ENCODE data around the gene LHFPL6. TPM values are rescaled to one million over a fixed set of nuclear protein-coding genes. Genes with fewer than 3 reads are reported as not detected.

LHFPL6 gene
- total and polyA plus RNA-seq, 2 experiments from 2014 or later = 7.8 to 9.5 TPM

DNA sequence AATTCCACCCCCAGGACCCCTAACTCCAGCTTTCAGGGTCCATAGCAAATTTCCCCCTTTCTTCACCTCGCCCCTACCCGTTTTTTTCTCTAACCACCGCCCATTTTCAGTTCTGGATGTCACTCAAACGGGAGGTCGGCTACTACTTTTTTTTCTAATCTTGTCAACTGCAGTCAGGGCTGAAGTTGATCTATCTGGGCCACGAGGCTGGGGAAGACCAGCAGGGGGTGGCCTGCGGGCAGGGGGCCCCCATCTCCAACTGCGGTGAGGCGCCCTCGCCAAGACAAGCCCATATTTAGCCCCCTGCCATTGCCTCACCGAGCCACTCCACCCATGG lies 748 bp downstream of the LHFPL6 start:
- peak overlapping the region; percentile 91 for H3K4me3 Mint-ChIP-seq
- Histone ChIP-seq H4K20me1 (replicated peaks; ENCODE audit: insufficient read depth) (no peaks in the 10 kb centered on the region), H3K27ac (ENCODE audit: low read depth) (no peak overlapping the region), H3K27me3 (ENCODE audit: insufficient read depth) (peaks cover 45% of the 10 kb centered on the region), H3K9me2 (ENCODE audit: insufficient read depth) (no peaks in the 10 kb centered on the region), H3F3A (replicated peaks; ENCODE audit: low read depth) (no peaks in the 10 kb centered on the region), H3K79me2 (replicated peaks; ENCODE audit: insufficient read depth) (no peaks in the 10 kb centered on the region), H3K4me2 (peak overlapping the region; percentile 97), H3K36me3 (ENCODE audit: insufficient read depth) (no peaks in the 10 kb centered on the region), H2AFZ (peak overlapping the region; percentile 98), H3K4me1 (ENCODE audit: insufficient read depth) (peaks cover 12% of the 10 kb centered on the region), H3K4me3 (peak overlapping the region; percentile 91)
- no peak overlapping the region for H3K27ac Mint-ChIP-seq
- H3K9me3 Mint-ChIP-seq = no peaks in the 10 kb centered on the region; the same call in 2 of the 3 replicates
- ATAC-seq (no peak), DNase-seq (ENCODE audit: low spot score) (no peak)
- H3K4me1 Mint-ChIP-seq = peaks cover 17% of the 10 kb centered on the region
- no peaks in the 10 kb centered on the region; the same call in 2 of the 3 replicates for H3K36me3 Mint-ChIP-seq (ENCODE audit: low read depth)
- TF ChIP-seq NANOG (IDR thresholded peaks at IDR 0.05; ENCODE audit: borderline replicate concordance) (no peak), STAT1 (IDR thresholded peaks at IDR 0.05; ENCODE audit: unreplicated experiment) (no peak), CREB1 (CRISPR knock-in tag; IDR thresholded peaks at IDR 0.05; ENCODE audit: low read depth) (no peak), ZNF114 (CRISPR knock-in tag; IDR thresholded peaks at IDR 0.05) (no peak), ZNF331 (CRISPR knock-in tag; IDR thresholded peaks at IDR 0.05; ENCODE audit: low read depth) (no peak), EZH2phosphoT487 (IDR thresholded peaks at IDR 0.05; ENCODE audit: unreplicated experiment) (no peak), JUNB (IDR thresholded peaks at IDR 0.05; ENCODE audit: unreplicated experiment) (no peak), CTCF (conservative IDR thresholded peaks at IDR 0.05; ENCODE audit: low read depth in 2 of 2) (no peak), EZH2 (IDR thresholded peaks at IDR 0.05; ENCODE audit: low read depth, unreplicated experiment) (no peak), REST (IDR thresholded peaks at IDR 0.05; ENCODE audit: unreplicated experiment) (no peak), POLR2AphosphoS5 (IDR thresholded peaks at IDR 0.05; ENCODE audit: low read depth) (no peak)
- TF ChIP-seq, protein P1, sequence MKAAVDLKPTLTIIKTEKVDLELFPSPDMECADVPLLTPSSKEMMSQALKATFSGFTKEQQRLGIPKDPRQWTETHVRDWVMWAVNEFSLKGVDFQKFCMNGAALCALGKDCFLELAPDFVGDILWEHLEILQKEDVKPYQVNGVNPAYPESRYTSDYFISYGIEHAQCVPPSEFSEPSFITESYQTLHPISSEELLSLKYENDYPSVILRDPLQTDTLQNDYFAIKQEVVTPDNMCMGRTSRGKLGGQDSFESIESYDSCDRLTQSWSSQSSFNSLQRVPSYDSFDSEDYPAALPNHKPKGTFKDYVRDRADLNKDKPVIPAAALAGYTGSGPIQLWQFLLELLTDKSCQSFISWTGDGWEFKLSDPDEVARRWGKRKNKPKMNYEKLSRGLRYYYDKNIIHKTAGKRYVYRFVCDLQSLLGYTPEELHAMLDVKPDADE (IDR thresholded peaks at IDR 0.05) = no peak
- TF ChIP-seq, protein P2, sequence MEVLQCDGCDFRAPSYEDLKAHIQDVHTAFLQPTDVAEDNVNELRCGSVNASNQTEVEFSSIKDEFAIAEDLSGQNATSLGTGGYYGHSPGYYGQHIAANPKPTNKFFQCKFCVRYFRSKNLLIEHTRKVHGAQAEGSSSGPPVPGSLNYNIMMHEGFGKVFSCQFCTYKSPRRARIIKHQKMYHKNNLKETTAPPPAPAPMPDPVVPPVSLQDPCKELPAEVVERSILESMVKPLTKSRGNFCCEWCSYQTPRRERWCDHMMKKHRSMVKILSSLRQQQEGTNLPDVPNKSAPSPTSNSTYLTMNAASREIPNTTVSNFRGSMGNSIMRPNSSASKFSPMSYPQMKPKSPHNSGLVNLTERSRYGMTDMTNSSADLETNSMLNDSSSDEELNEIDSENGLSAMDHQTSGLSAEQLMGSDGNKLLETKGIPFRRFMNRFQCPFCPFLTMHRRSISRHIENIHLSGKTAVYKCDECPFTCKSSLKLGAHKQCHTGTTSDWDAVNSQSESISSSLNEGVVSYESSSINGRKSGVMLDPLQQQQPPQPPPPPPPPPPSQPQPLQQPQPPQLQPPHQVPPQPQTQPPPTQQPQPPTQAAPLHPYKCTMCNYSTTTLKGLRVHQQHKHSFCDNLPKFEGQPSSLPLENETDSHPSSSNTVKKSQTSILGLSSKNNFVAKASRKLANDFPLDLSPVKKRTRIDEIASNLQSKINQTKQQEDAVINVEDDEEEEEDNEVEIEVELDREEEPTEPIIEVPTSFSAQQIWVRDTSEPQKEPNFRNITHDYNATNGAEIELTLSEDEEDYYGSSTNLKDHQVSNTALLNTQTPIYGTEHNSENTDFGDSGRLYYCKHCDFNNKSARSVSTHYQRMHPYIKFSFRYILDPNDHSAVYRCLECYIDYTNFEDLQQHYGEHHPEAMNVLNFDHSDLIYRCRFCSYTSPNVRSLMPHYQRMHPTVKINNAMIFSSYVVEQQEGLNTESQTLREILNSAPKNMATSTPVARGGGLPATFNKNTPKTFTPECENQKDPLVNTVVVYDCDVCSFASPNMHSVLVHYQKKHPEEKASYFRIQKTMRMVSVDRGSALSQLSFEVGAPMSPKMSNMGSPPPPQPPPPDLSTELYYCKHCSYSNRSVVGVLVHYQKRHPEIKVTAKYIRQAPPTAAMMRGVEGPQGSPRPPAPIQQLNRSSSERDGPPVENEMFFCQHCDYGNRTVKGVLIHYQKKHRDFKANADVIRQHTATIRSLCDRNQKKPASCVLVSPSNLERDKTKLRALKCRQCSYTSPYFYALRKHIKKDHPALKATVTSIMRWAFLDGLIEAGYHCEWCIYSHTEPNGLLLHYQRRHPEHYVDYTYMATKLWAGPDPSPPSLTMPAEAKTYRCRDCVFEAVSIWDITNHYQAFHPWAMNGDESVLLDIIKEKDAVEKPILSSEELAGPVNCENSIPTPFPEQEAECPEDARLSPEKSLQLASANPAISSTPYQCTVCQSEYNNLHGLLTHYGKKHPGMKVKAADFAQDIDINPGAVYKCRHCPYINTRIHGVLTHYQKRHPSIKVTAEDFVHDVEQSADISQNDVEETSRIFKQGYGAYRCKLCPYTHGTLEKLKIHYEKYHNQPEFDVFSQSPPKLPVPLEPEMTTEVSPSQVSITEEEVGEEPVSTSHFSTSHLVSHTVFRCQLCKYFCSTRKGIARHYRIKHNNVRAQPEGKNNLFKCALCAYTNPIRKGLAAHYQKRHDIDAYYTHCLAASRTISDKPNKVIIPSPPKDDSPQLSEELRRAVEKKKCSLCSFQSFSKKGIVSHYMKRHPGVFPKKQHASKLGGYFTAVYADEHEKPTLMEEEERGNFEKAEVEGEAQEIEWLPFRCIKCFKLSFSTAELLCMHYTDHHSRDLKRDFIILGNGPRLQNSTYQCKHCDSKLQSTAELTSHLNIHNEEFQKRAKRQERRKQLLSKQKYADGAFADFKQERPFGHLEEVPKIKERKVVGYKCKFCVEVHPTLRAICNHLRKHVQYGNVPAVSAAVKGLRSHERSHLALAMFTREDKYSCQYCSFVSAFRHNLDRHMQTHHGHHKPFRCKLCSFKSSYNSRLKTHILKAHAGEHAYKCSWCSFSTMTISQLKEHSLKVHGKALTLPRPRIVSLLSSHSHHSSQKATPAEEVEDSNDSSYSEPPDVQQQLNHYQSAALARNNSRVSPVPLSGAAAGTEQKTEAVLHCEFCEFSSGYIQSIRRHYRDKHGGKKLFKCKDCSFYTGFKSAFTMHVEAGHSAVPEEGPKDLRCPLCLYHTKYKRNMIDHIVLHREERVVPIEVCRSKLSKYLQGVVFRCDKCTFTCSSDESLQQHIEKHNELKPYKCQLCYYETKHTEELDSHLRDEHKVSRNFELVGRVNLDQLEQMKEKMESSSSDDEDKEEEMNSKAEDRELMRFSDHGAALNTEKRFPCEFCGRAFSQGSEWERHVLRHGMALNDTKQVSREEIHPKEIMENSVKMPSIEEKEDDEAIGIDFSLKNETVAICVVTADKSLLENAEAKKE (CRISPR knock-in tag; IDR thresholded peaks at IDR 0.05) = no peak
- peaks cover 26% of the 10 kb centered on the region for H3K27me3 Mint-ChIP-seq (ENCODE audit: insufficient read depth, low read depth, poor library complexity)

Data from GM23338 (cell line).